Measurements from ENCODE around the gene BRD4.
A peak's percentile ranks its signal among the peaks of the same experiment; 100 is the strongest.

Gene BRD4

DNA sequence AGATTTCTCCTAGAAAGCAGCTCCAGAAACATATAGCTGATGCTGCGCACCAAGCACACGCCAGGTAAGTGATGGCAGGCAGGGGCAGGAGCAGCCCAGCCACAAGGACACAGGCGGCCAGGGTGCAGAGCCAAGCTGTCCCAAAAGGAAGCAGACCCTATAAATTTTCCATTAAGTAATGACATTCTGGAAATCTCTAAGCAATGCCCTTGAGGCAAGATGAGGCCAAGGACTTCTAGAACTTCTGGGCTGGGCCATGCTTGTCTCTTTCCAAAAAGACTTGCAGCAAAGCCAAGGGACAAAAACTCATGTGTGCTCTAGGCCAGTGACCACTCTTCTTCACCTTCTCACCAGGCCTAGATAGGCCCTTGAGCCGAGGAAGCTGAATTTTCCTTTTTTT, 57.9 kb downstream of the BRD4 start:
- no peak for DNase-seq (ENCODE audit: insufficient read length, low spot score)
- FAIRE-seq, result no peak

- DNase-seq (ENCODE audit: insufficient read length, low spot score), result no peak
- no peak for FAIRE-seq
Measured at GRCh38 chr19:15269806-15270205, 62.5 kb downstream of the BRD4 start.

DNA sequence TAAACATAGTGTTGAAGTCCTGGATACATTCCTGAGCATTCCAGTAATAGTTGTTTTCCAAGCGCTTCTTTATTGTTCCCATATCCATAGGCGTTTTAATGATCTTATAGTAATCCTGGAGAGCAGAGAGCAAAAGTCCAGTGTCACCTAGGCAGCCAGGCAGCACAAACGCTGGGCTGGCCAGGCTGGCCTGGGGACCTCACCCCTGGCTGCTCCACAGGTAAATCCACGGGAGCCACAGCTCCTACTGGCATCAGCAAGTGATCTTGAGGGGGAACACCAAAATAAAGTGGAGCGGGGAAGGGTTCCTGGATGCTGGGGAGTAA, 63.4 kb downstream of the BRD4 start:
- FAIRE-seq, result no peak
- no peak for DNase-seq (ENCODE audit: insufficient read length, low spot score)

DNA sequence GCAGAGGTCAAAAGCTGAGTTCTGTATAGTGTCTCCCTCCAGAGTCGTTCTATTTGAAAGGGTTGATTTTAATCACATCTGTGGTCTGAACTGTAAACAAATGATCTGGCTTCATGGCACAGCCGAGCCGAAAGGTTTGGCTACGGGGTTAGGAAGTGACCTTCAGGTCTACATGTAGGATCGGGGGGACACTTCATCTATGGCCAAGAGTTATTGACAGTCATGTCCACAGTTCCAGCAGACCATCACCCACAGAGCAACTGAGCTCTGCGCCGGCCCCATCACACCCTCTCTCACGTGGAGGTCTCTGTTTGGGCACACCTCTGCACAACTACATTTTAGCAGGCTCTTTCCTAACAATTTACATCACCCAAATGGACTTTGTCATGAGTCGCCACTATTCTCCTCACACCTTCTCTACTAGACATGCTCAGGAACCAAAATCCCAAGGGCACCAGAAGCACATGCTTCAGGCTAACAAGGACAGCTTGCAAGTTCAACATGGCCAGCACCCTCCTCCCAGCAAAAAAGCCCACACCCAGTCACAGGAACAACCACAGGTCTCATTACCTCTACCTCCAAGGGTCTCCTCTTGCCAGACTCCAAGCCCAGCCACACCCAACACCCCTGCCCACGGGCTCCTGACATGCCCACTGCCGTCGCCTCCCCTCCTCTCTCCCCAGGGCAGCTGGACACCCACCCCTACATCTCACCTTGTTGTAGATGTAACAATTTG, 64.0 kb downstream of the BRD4 start:
- FAIRE-seq (no peak), DNase-seq (ENCODE audit: insufficient read length, low spot score) (no peak)

DNA sequence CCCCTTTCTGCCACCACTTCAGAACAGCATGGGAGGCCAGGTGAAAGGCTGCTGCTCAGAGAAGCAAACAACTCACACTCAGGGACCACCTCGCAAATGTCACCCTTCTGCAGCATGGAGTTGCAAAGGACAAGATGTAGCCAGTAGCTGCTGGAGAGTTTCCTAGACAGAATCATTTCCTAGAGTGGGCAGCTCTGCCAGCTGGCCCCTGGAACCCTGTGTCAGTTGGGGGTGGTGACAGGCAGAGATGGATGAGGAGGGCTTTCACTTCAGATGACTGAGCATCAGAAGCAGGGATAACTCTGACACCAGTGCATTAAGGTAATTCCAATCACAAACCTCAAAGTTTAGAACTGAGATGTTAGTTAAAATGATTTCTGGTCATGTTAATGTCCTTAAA, 65.7 kb downstream of the BRD4 start:
- DNase-seq (ENCODE audit: insufficient read length, low spot score), result no peak
- FAIRE-seq, result no peak

DNA sequence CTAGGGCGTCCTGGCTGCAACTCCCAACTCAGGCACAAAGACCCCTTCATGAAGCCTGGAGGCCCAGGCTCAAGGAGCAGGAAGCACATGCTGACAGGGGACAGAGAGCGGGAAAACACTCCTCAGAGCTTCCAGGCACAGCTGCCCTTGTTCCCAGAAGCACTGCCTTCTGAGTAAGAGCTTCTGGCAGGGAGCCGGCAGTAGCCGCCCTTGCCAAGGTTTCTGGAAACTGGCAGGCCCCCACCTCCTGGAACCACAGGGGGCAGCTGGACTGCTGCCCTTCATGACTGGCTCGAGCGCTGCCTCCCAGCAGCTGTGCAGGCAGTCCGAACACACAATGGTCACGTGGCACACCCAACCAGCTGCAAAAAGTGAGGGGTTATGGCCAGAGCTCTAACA, 66.5 kb downstream of the BRD4 start:
- DNase-seq (ENCODE audit: insufficient read length, low spot score), result no peak
- no peak for FAIRE-seq

GRCh38 chr19:15265214-15265849, 67.0 kb downstream of the BRD4 start:
- FAIRE-seq (no peak), DNase-seq (ENCODE audit: insufficient read length, low spot score) (no peak)

- FAIRE-seq (no peak), DNase-seq (ENCODE audit: insufficient read length, low spot score) (no peak)
Measured at GRCh38 chr19:15264933-15265206, 67.5 kb downstream of the BRD4 start.

- FAIRE-seq (peak; percentile 80), DNase-seq (ENCODE audit: insufficient read length, low spot score) (peak; percentile 59)
Measured at GRCh38 chr19:15264061-15264932, 68.0 kb downstream of the BRD4 start.

- DNase-seq (ENCODE audit: insufficient read length, low spot score), result no peak
- no peak for FAIRE-seq
Measured at GRCh38 chr19:15263361-15263985, 68.9 kb downstream of the BRD4 start.

DNA sequence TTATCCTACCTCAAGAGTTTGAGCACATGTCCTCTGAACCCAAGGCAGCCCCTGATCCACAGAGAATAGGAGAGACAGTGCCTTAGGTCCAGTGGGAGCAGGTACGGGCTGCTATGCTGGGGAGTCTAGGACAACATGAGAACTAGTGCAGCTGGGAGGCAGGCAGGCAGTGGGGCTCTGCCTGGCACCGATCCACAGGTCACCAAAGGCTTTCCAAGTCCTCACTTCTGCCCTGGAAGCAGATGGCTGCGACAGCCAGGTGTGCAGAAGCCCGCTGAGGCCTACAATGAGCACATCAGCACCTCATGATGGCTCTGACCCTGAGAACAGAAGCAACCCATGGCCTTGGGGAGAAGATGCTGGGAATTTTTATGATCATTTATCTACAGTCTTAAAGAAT, 70.3 kb downstream of the BRD4 start:
- DNase-seq (ENCODE audit: insufficient read length, low spot score) (no peak), FAIRE-seq (no peak)

GRCh38 chr19:15260939-15261338, 71.4 kb downstream of the BRD4 start:
- DNase-seq (ENCODE audit: insufficient read length, low spot score) (no peak), FAIRE-seq (no peak)

GRCh38 chr19:15259907-15260306, 72.4 kb downstream of the BRD4 start:
- FAIRE-seq, result no peak

GRCh38 chr19:15257782-15258181, 74.6 kb downstream of the BRD4 start:
- FAIRE-seq, result no peak

More at GRCh38 chr19:15259907-15260306, 72.4 kb downstream of the BRD4 start:
- no peak for DNase-seq (ENCODE audit: insufficient read length, low spot score)

GRCh38 chr19:15256708-15257331, 75.5 kb downstream of the BRD4 start:
- no peak for DNase-seq (ENCODE audit: insufficient read length, low spot score)
- FAIRE-seq, result no peak

More at GRCh38 chr19:15257782-15258181, 74.6 kb downstream of the BRD4 start:
- DNase-seq (ENCODE audit: insufficient read length, low spot score), result no peak

GRCh38 chr19:15255359-15255990, 76.9 kb downstream of the BRD4 start:
- no peak for FAIRE-seq
- DNase-seq (ENCODE audit: insufficient read length, low spot score), result no peak

GRCh38 chr19:15254547-15254946, 77.8 kb downstream of the BRD4 start:
- DNase-seq (ENCODE audit: insufficient read length, low spot score) (no peak), FAIRE-seq (no peak)

GRCh38 chr19:15253513-15253912, 78.8 kb downstream of the BRD4 start:
- DNase-seq (ENCODE audit: insufficient read length, low spot score), result no peak

GRCh38 chr19:15253061-15253460, 79.3 kb downstream of the BRD4 start:
- DNase-seq (ENCODE audit: insufficient read length, low spot score), result no peak
- no peak for FAIRE-seq

More at GRCh38 chr19:15253513-15253912, 78.8 kb downstream of the BRD4 start:
- no peak for FAIRE-seq

- FAIRE-seq, result no peak
- no peak for DNase-seq (ENCODE audit: insufficient read length, low spot score)
Measured at GRCh38 chr19:15252398-15253018, 79.8 kb downstream of the BRD4 start.

Data from GM19239 (cell line).